K562 (cell line): ENCODE data around the gene DPEP2NB. TPM values are rescaled to one million over a fixed set of nuclear protein-coding genes. Genes with fewer than 3 reads are reported as not detected.
A peak's percentile ranks its signal among the peaks of the same experiment; 100 is the strongest.

Experiments used
- ATAC-seq: fragments of 200-7000 bp; cut with Tn5 transposase; 3 replicates; pipeline ENCODE4 v1.9.1; 2020; ENCODE audit warnings: moderate library complexity
- BruUV-seq: library from RNA; stranded (reverse); fragments of 400-500 nt; replicated peaks from 2 replicates; lab custom pipeline; 2021; lab: Mats Ljungman, UMichigan
- CTCF ChIA-PET: fragments of 300-600 bp; formaldehyde crosslinking; extraction: SDS; loops from one replicate; lab custom pipeline; 2021; ENCODE audit warnings: low intra/inter-chr PET ratio; lab: Yijun Ruan, JAX
- POLR2A ChIA-PET: fragments of 300-600, 350-650 bp; sonication (Branson Sonifier 250); formaldehyde crosslinking; extraction: SDS; loops from one replicate; lab custom pipeline; 2021; ENCODE audit warnings: antibody characterized with exemption, inconsistent platforms; lab: Yijun Ruan, JAX
- DNase-seq, 4 experiments: peaks; one replicate each; pipeline versions ENCODE4 v3.0.0 to v3.0.0-alpha.2; 2011 to 2018; ENCODE audit warnings: low spot score in 3 of 4, mixed read lengths in 3 of 4; ENCODE audit errors: extremely low read depth in 1 of 4
- FAIRE-seq: peaks from 2 replicates; lab custom pipeline; 2011; peaks lifted over from hg19 to GRCh38; lab: Jason Lieb, UNC
- H2AFZ ChIP-seq: 2 replicates; pipeline ENCODE4 v1.6.0; 2011; ENCODE audit warnings: low read depth, low read length, control low read depth, inconsistent platforms
- H3K27ac ChIP-seq: fragments of 200-600 bp; 3 replicates; pipeline ENCODE4 v1.8.0; 2011; ENCODE audit warnings: low read depth, mild to moderate bottlenecking, control low read depth, inconsistent platforms, low read length, moderate library complexity, mixed read lengths; ENCODE audit errors: extremely low read depth
- H3K27me3 ChIP-seq, 2 experiments: fragments of 300-600 bp in 1 of 2; 2 replicates in 1 of 2; 3 replicates in 1 of 2; pipeline versions ENCODE4 v1.6.0 to v1.8.0; 2011; ENCODE audit warnings: inconsistent platforms in 2 of 2, low read length in 2 of 2, mild to moderate bottlenecking in 1 of 2, mixed read lengths in 1 of 2, moderate library complexity in 1 of 2; ENCODE audit not compliant: control insufficient read depth in 2 of 2, insufficient read depth in 2 of 2
- H3K36me3 ChIP-seq: fragments of 300-600 bp; 3 replicates; pipeline ENCODE4 v1.8.0; 2011; ENCODE audit warnings: mild to moderate bottlenecking, low read length, inconsistent platforms; ENCODE audit not compliant: control insufficient read depth, insufficient read depth
- H3K4me1 ChIP-seq, 2 experiments: fragments of 200-600 bp in 1 of 2; replicated peaks in 1 of 2; 2 replicates in 1 of 2; 3 replicates in 1 of 2; pipeline versions ENCODE4 v1.5.1 to v1.8.0; 2011; ENCODE audit warnings: inconsistent platforms in 2 of 2, low read length in 2 of 2, mild to moderate bottlenecking in 1 of 2, mixed read lengths in 1 of 2, moderate library complexity in 1 of 2; ENCODE audit not compliant: control insufficient read depth in 2 of 2, insufficient read depth in 2 of 2
- H3K4me2 ChIP-seq: 2 replicates; pipeline ENCODE4 v1.6.1; 2011; ENCODE audit warnings: low read length, control low read depth, inconsistent platforms, mixed read lengths; ENCODE audit not compliant: insufficient read depth
- H3K4me3 ChIP-seq: fragments of 200-600 bp; sonication (generic), shearing (Covaris generic); 2 replicates; pipeline ENCODE4 v1.5.1; 2016; ENCODE audit warnings: control low read depth, inconsistent platforms
- H3K79me2 ChIP-seq: fragments of 200-600 bp; 3 replicates; pipeline ENCODE4 v1.8.0; 2011; ENCODE audit warnings: low read length, inconsistent platforms; ENCODE audit not compliant: control insufficient read depth, insufficient read depth
- H3K9ac ChIP-seq, 2 experiments: 2 replicates each; pipeline versions ENCODE4 v1.6.0 to v1.6.1; 2011; ENCODE audit warnings: low read depth in 2 of 2, low read length in 2 of 2, control low read depth in 1 of 2, inconsistent platforms in 1 of 2, mild to moderate bottlenecking in 1 of 2, mixed read lengths in 1 of 2; ENCODE audit not compliant: insufficient read depth in 1 of 2
- H3K9me1 ChIP-seq: one replicate; pipeline ENCODE4 v1.6.0; 2011; ENCODE audit warnings: inconsistent platforms, mild to moderate bottlenecking, low read length, moderate library complexity; ENCODE audit not compliant: control insufficient read depth, insufficient read depth
- H3K9me3 ChIP-seq: replicated peaks from 2 replicates; pipeline ENCODE4 v1.5.1; 2011; ENCODE audit warnings: low read depth, low read length, inconsistent platforms; ENCODE audit not compliant: control insufficient read depth, insufficient read depth
- H4K20me1 ChIP-seq: replicated peaks from 2 replicates; pipeline ENCODE4 v1.6.1; 2011; ENCODE audit warnings: low read length, inconsistent platforms, mixed read lengths; ENCODE audit not compliant: control insufficient read depth, insufficient read depth
- PTBP1 ChIP-seq: fragments of 200-400 bp; formaldehyde crosslinking; IDR thresholded peaks from 2 replicates; pipeline ENCODE4 v1.6.1; 2017; ENCODE audit warnings: low read depth, low read length
- ZBTB33 ChIP-seq: sonication (generic); formaldehyde crosslinking; IDR thresholded peaks from 2 replicates; pipeline ENCODE4 v1.8.1; 2023; ENCODE audit warnings: mild to moderate bottlenecking, missing genetic modification reagents
- WGBS: fragments of 100-300 bp; shearing (Covaris generic); methylation state at CpG from one replicate; pipeline ENCODE4 v1.1.6; 2016; ENCODE audit warnings: low coverage, mixed read lengths; ENCODE audit not compliant: insufficient coverage; ENCODE audit errors: missing lambda C conversion rate; 5-methylcytosine and 5-hydroxymethylcytosine counted together
- in situ Hi-C: fragments of 300-500 bp; cut with MboI; formaldehyde crosslinking; loops from 4 replicates; pipeline ENCODE4 v1.15.0; 2018; ENCODE audit warnings: inconsistent platforms, mixed read lengths
- intact Hi-C: fragments of 100-400 bp; cut with micrococcal nuclease; formaldehyde crosslinking; loops from 2 replicates; pipeline ENCODE4 v1.14.2; 2022
- polyA plus RNA-seq, 8 experiments: library from polyadenylated mRNA; depleted of rRNA in 4 of 8; stranded (reverse) in 5 of 8; unstranded in 3 of 8; fragments of >200 nt; fragmentation: Nextera tagmentation in 2 of 8; fragmentation: Illumina TruSeq in 1 of 8; extraction: Ambion mirVana in 2 of 8; extraction: Trizol in 1 of 8; gene quantifications; 2 replicates each; pipeline versions ENCODE4 v1.2.1 to v1.2.3, GENCODE V29; 2011 to 2014; ENCODE audit warnings: inconsistent platforms in 1 of 8, missing spikeins in 1 of 8
- total RNA-seq, 7 experiments: library from RNA; depleted of rRNA in 6 of 7; stranded (reverse); fragments of >200 nt in 6 of 7; fragmentation: Illumina TruSeq in 2 of 7; extraction: Trizol in 2 of 7; gene quantifications; 2 replicates each; pipeline versions ENCODE4 v1.2.1 to v1.2.3, GENCODE V29; 2011 to 2021; ENCODE audit warnings: low replicate concordance in 1 of 7

Gene DPEP2NB
- total and polyA plus RNA-seq, 9 of the 15 experiments (the other 6 are each of a cell fraction or from before 2014, with no cell fraction given), result not detected

DNA sequence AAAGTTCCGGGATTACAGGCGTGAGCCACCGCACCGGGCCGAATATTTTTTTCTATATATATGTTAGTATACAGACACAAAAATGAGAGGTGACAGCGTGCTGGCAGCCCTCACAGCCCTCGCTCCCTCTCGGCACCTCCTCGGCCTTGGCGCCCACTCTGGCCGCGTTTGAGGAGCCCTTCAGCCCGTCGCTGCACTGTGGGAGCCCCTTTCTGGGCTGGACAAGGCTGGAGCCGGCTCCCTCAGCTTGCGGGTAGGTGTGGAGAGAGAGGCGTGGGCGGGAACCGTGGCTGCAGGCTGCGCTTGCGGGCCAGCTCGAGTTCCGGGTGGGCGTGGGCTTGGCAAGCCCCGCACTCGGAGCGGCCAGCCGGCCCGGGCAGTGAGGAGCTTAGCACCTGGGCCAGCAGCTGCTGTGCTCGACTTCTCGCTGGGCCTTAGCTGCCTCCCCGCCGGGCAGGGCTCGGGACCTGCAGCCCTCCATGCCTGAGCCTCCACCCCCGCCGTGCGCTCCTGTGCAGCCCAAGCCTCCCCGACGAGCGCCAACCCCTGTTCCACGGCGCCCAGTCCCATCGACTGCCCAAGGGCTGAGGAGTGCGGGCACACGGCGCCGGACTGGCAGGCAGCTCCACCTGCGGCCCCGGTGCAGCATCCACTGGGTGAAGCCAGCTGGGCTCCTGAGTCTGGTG, 33.6 kb downstream of the DPEP2NB start:
- H3K27ac ChIP-seq, result no peak overlapping the region
- POLR2A ChIA-PET, result interaction anchor here (0.7 to 1.5 kb wide), 3 partner anchors 9 to 16 kb away, joined by 3 to 4 read pairs (median 3); no protein-coding TSS in a partner anchor
- H3K4me1 ChIP-seq, result peaks cover 14 to 27% of the 10 kb centered on the region in 2 experiments
- H3K9me3 ChIP-seq, result no peaks in the 10 kb centered on the region
- H3K9ac ChIP-seq, result no peak overlapping the region
- intact Hi-C loops, result no loop called here
- in situ Hi-C loops, result no loop called here
- WGBS, result 82% methylated on average over 38 of the region's 49 CpGs
- H4K20me1 ChIP-seq, result no peaks in the 10 kb centered on the region
- H3K4me3 ChIP-seq, result no peak overlapping the region
- H3K79me2 ChIP-seq, result no peaks in the 10 kb centered on the region
- FAIRE-seq, result no peak
- peaks cover 0 to 4% of the 10 kb centered on the region in 2 experiments; a peak in 1 of 5 replicates for H3K27me3 ChIP-seq
- no peak for DNase-seq
- CTCF ChIA-PET, result no interaction called here
- no peak overlapping the region for H2AFZ ChIP-seq
- ATAC-seq, result no peak
- H3K4me2 ChIP-seq, result no peak overlapping the region
- no peaks in the 10 kb centered on the region for H3K9me1 ChIP-seq
- 0 out of 2 replicates have a peak, but pooled peaks have one; percentile 25 for TF ChIP-seq ZBTB33 (CRISPR knock-in tag)
- TF ChIP-seq PTBP1, result no peak
- H3K36me3 ChIP-seq, result no peaks in the 10 kb centered on the region
- BruUV-seq, result no TSS peak
